ENCODE data around the gene ZNF26. TPM values are rescaled to one million over a fixed set of nuclear protein-coding genes. Genes with fewer than 3 reads are reported as not detected.

The ZNF26 gene
- total RNA-seq, 2 donors from 2014 or later = 15.6 to 17.7 TPM

Other genes with a start within 250 kb of the ZNF26 start
- 100 to 1,000 TPM; 118 to 160 TPM for gene ANKLE2, start 224.5 kb upstream of the ZNF26 start, total RNA-seq
- 10 to 100 TPM; 51.8 to 56.8 TPM for gene GOLGA3, start 157.5 kb upstream of the ZNF26 start, total RNA-seq
- gene CHFR, start 98.8 kb upstream of the ZNF26 start, total RNA-seq = 10 to 100 TPM; 41.5 to 59.9 TPM
- 1 to 10 TPM; 8.3 to 8.5 TPM for gene ZNF605, start 30.1 kb upstream of the ZNF26 start, total RNA-seq
- 10 to 100 TPM; 13.7 to 30.0 TPM for gene ZNF84, start 51.1 kb downstream of the ZNF26 start, total RNA-seq
- 10 to 100 TPM in 1 of 2 donors, 1 to 10 TPM in 1; 8.9 to 14.5 TPM for gene ZNF140, start 94.6 kb downstream of the ZNF26 start, total RNA-seq
- gene ZNF891, start 143.9 kb downstream of the ZNF26 start, total RNA-seq = 1 to 10 TPM; 1.4 to 2.4 TPM
- 1 to 10 TPM; 1.7 to 6.2 TPM for gene ZNF10, start 144.3 kb downstream of the ZNF26 start, total RNA-seq
- gene ZNF268, start 195.1 kb downstream of the ZNF26 start, total RNA-seq = 10 to 100 TPM; 11.1 to 15.7 TPM
- gene ANHX, start 249.5 kb downstream of the ZNF26 start, total RNA-seq = not detected